ENCODE measurements around the gene GJD3.

Gene GJD3

GRCh38 chr17:40351359-40352236 is 12.9 kb downstream of the GJD3 start:
- H3K9me3 ChIP-seq (ENCODE audit: insufficient read depth, low read depth, low read length): no peaks in the 10 kb centered on the region
- H3K27me3 ChIP-seq (ENCODE audit: insufficient read depth, low read length, poor library complexity, severe bottlenecking): no peaks in the 10 kb centered on the region
- H3K9ac ChIP-seq (ENCODE audit: low read depth, low read length, poor library complexity, severe bottlenecking): no peak overlapping the region
- H3F3A ChIP-seq (ENCODE audit: low read depth): no peaks in the 10 kb centered on the region
- no peak overlapping the region for H2AFZ ChIP-seq (ENCODE audit: low read length)
- H3K36me3 ChIP-seq (ENCODE audit: insufficient read depth, low read length): peaks cover 49% of the 10 kb centered on the region; the same call in 1 of the 2 replicates
- peaks cover 19% of the 10 kb centered on the region for H3K4me1 ChIP-seq (ENCODE audit: insufficient read depth, low read length, poor library complexity, severe bottlenecking)
- no peak overlapping the region for H3K4me2 ChIP-seq (ENCODE audit: low read depth, low read length, poor library complexity, severe bottlenecking)
- H4K20me1 ChIP-seq (ENCODE audit: insufficient read depth, low read length, poor library complexity, severe bottlenecking): no peaks in the 10 kb centered on the region
- no peaks in the 10 kb centered on the region for H3K9me2 ChIP-seq (replicated peaks; ENCODE audit: low read depth, low read length)
- TF ChIP-seq EZH2phosphoT487 (IDR thresholded peaks at IDR 0.05; ENCODE audit: borderline replicate concordance) (no peak), CTCF (conservative IDR thresholded peaks at IDR 0.05; ENCODE audit: low read length) (no peak)
- H3K4me3 ChIP-seq (ENCODE audit: low read length, poor library complexity, severe bottlenecking): no peak overlapping the region
- H3K79me2 ChIP-seq (ENCODE audit: insufficient read depth, low read length): peaks cover 31% of the 10 kb centered on the region

GRCh38 chr17:40350689-40351358 is 13.7 kb downstream of the GJD3 start:
- peaks cover 27% of the 10 kb centered on the region for H3K4me1 ChIP-seq (ENCODE audit: insufficient read depth, low read length, poor library complexity, severe bottlenecking)

More at GRCh38 chr17:40350689-40351358, 13.7 kb downstream of the GJD3 start:
- H3K27me3 ChIP-seq (ENCODE audit: insufficient read depth, low read length, poor library complexity, severe bottlenecking): no peaks in the 10 kb centered on the region
- TF ChIP-seq EZH2phosphoT487 (IDR thresholded peaks at IDR 0.05; ENCODE audit: borderline replicate concordance) (no peak), CTCF (conservative IDR thresholded peaks at IDR 0.05; ENCODE audit: low read length) (no peak)
- no peak overlapping the region for H3K9ac ChIP-seq (ENCODE audit: low read depth, low read length, poor library complexity, severe bottlenecking)
- H3K79me2 ChIP-seq (ENCODE audit: insufficient read depth, low read length): peaks cover 37% of the 10 kb centered on the region
- H3K9me3 ChIP-seq (ENCODE audit: insufficient read depth, low read depth, low read length): no peaks in the 10 kb centered on the region
- no peak overlapping the region for H3K4me3 ChIP-seq (ENCODE audit: low read length, poor library complexity, severe bottlenecking)
- peaks cover 44% of the 10 kb centered on the region; the same call in 1 of the 2 replicates for H3K36me3 ChIP-seq (ENCODE audit: insufficient read depth, low read length)
- no peak overlapping the region for H2AFZ ChIP-seq (ENCODE audit: low read length)
- no peaks in the 10 kb centered on the region for H4K20me1 ChIP-seq (ENCODE audit: insufficient read depth, low read length, poor library complexity, severe bottlenecking)
- H3F3A ChIP-seq (ENCODE audit: low read depth): no peaks in the 10 kb centered on the region
- H3K4me2 ChIP-seq (ENCODE audit: low read depth, low read length, poor library complexity, severe bottlenecking): no peak overlapping the region
- no peaks in the 10 kb centered on the region for H3K9me2 ChIP-seq (replicated peaks; ENCODE audit: low read depth, low read length)
